ENCODE results near the gene DNAAF5. TPM values are rescaled to one million over a fixed set of nuclear protein-coding genes. Genes with fewer than 3 reads are reported as not detected.

The DNAAF5 gene
- total RNA-seq, 1 donor from 2014 or later = 17.7 TPM

DNA sequence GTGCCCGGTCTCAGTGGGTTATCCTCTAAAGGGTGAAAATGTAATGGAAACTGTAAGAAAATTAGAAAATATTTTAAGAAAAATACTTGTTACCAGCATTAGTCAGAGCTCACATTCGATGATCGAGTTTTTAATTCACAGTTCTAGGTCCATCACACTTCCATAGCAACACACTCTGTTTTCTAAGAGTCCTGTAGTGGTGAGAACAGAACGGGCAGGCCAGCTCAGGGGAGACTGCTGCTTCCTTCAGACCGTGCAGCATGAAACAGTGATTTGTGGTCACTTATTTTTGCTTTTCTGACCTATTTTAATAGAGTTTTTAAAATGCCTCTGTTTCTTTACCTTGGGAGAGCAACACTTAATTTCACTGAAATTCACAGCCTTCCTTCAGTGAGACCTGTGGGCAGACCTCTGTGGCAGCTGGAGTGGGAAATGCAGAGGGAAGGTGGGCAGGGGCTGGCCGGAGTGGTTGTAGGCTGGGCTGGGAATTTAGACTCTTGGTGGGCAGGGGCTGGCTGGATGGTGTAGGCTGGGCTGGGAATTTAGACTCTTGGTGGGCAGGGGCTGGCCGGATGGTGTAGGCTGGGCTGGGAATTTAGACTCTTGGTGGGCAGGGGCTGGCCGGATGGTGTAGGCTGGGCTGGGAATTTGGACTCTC is 107.2 kb downstream of the DNAAF5 start:
- no peak for ATAC-seq
- no peak for DNase-seq (ENCODE audit: missing footprints)
- intact Hi-C loops (cut with DNase I) = loop anchor here (5.0 kb wide), 1 partner anchor 46 kb away; no protein-coding TSS in a partner anchor

DNA sequence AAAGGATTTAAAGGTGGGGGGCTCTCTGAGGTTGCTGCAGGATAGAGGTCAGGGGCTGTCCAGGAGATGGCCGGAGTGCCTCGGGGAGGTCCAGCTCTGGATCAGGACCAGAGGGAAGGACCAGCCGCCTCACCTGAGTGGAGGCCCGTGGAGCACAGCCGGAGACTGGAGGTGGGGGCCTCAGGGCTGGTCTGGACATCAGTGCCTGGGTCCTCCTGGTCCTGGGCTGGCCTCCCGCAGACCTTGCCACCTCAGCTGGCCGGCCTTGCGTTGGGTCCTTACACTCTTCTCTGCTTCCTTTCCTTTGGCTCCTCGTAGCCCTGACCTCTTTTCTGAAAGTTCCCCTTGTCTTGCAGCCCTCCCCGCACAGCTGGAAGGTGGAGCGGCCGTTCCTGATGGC is 107.8 kb downstream of the DNAAF5 start:
- intact Hi-C loops (cut with DNase I) = loop anchor here (5.0 kb wide), 1 partner anchor 47 kb away; no protein-coding TSS in a partner anchor
- no peak for ATAC-seq
- no peak for DNase-seq (ENCODE audit: missing footprints)

DNA sequence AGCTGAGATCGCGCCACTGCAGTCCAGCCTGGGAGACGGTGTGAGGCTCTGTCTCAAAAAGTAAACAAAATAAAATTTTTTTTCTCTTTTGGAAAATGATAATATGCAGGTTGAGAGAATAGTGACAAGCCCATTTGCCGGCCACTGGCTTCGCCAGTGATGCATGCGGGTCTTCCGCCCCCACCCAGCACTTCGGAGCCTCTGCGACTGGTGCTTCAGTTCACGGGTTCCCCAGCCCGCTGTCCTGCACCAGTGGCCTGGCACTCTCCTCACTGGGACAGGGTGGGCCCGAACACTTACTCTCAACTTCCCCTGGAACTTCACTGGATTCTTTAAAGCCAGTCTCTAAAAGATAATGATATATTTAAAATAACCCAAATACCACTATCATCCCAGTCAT is 108.5 kb downstream of the DNAAF5 start:
- ATAC-seq = no peak
- DNase-seq (ENCODE audit: missing footprints) = no peak
- intact Hi-C loops (cut with DNase I) = loop anchor here (5.0 kb wide), 1 partner anchor 37 kb away; no protein-coding TSS in a partner anchor

DNA sequence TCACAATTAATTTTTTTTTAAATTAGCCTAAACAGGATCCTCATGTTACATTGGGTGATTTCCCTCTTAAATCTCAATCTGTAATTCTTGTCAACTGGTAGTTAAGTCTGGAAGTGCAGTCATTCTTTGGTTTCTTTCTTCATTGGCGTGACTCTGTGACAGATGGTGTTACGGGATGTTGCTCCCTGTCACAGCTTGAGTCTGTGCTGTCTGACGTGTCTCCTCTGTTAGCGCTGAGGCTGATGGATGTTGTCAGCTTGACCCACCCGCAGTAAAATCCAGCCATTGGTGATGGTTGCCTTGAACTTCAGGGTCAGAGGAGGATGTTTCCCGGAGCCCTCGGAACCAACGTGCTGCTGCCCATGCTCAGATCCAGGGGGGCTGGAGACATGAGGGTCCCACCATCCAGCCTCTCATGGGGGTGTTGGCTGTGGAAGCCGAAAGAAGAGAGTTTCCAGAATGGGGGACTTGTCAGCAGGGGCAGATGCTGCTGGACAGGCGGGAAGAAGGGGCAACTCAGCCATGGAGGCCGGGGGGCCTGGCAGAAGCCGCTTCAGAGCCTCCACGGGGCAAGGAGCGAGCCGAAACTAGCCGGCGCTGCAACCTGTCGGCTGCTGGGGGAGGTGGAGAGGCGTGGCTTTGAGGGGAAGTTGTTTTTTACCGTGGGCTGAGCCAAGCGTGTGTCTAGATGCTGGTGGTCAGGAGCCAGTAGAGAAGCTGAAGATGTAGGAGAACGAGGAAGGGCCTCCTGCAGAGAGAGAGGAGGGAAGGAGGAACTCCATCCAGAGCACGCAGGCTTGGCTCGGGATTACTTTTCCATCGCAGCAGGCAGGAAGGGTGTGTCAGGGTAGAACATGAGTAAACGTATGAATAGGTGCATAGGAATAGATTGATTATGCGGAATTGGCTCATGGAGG is 109.2 kb downstream of the DNAAF5 start:
- DNase-seq (ENCODE audit: missing footprints) (no peak), ATAC-seq (no peak)
- intact Hi-C loops (cut with DNase I) = loop anchor here (5.0 kb wide), 1 partner anchor 37 kb away; no protein-coding TSS in a partner anchor

Other genes starting within 250 kb of the DNAAF5 start
- 37.2 TPM for gene PDGFA, start 206.9 kb upstream of the DNAAF5 start, total RNA-seq
- gene PRKAR1B, start 582 bp downstream of the DNAAF5 start, total RNA-seq = 16.7 TPM
- gene SUN1, start 105.8 kb downstream of the DNAAF5 start, total RNA-seq = 176 TPM
- 19.1 TPM for gene GET4, start 149.9 kb downstream of the DNAAF5 start, total RNA-seq
- gene ADAP1, start 228.0 kb downstream of the DNAAF5 start, total RNA-seq = 10.0 TPM
- 8.2 TPM for gene COX19, start 248.8 kb downstream of the DNAAF5 start, total RNA-seq